Cardiac fibroblast (primary cell): ENCODE results near the gene HMCN1.

Experiments
- DNase-seq, 2 donors: peaks; one replicate each; pipeline versions ENCODE4 v3.0.0 to v3.0.0-alpha.2; 2010; ENCODE audit warnings: low read depth in 2 of 2
- H3K4me3 ChIP-seq, 2 donors: replicated peaks in 1 of 2; 1 replicate in 1 of 2; 2 replicates in 1 of 2; pipeline ENCODE4 v1.5.1; 2011; ENCODE audit warnings: low read depth in 2 of 2, low read length in 2 of 2, mild to moderate bottlenecking in 2 of 2, moderate library complexity in 1 of 2
- CTCF ChIP-seq: IDR thresholded peaks from one replicate; pipeline ENCODE4 v1.5.1; 2011; ENCODE audit warnings: low read depth, mild to moderate bottlenecking, low read length, inconsistent platforms

HMCN1 gene

GRCh38 chr1:186228749-186229148 lies 494.6 kb downstream of the HMCN1 start:
- no peak for DNase-seq
- no peak for TF ChIP-seq CTCF
- no peak overlapping the region for H3K4me3 ChIP-seq

- DNase-seq = no peak
- no peak overlapping the region for H3K4me3 ChIP-seq
- no peak for TF ChIP-seq CTCF
These were observed 497.8 kb downstream of the HMCN1 start for GRCh38 chr1:186231861-186232436.

- H3K4me3 ChIP-seq = no peak overlapping the region
- no peak for TF ChIP-seq CTCF
- peak in 1 of 2 donors; percentile 29 for DNase-seq
These were observed 500.9 kb downstream of the HMCN1 start for GRCh38 chr1:186234976-186235686.

- no peak for TF ChIP-seq CTCF
- no peak overlapping the region for H3K4me3 ChIP-seq
- DNase-seq = no peak
These were observed 501.5 kb downstream of the HMCN1 start for GRCh38 chr1:186235696-186236095.

- peak; percentile 68 to 91 for DNase-seq
- no peak overlapping the region for H3K4me3 ChIP-seq
- TF ChIP-seq CTCF = no peak
These were observed 502.7 kb downstream of the HMCN1 start for GRCh38 chr1:186236921-186237320.

- no peak for DNase-seq
- H3K4me3 ChIP-seq = no peak overlapping the region
- TF ChIP-seq CTCF = no peak
These were observed 505.0 kb downstream of the HMCN1 start for GRCh38 chr1:186239171-186239570.
